Measurements from ENCODE around the gene SPOCK3.

GRCh38 chr4:166996216-166996615 is 238.1 kb downstream of the SPOCK3 start:
- TF ChIP-seq RAD21 (conservative IDR thresholded peaks at IDR 0.05 in 1 of 2, IDR thresholded peaks at IDR 0.05 in 1 of 2) (no peak), CTCF (IDR thresholded peaks at IDR 0.05) (no peak), PHF8 (IDR thresholded peaks at IDR 0.05; ENCODE audit: borderline replicate concordance, low read depth) (no peak), HOXB5 (CRISPR knock-in tag; IDR thresholded peaks at IDR 0.05) (no peak), SMC3 (IDR thresholded peaks at IDR 0.05) (no peak), ELK1 (IDR thresholded peaks at IDR 0.05; ENCODE audit: low read depth, low read length) (no peak), EP300 (IDR thresholded peaks at IDR 0.05) (no peak), POLR2A (IDR thresholded peaks at IDR 0.05; ENCODE audit: low read length) (no peak), JUNB (IDR thresholded peaks at IDR 0.05) (no peak)
